HTERT RPE-1 (cell line): ENCODE results near the gene ENKUR.

ENCODE experiments used
- in situ Hi-C: fragments of 300-500 bp; cut with MboI; formaldehyde crosslinking; loops from 4 replicates; pipeline ENCODE4 v1.14.3; 2020; ENCODE audit warnings: low sequenced_read_pairs

The ENKUR gene, protein sequence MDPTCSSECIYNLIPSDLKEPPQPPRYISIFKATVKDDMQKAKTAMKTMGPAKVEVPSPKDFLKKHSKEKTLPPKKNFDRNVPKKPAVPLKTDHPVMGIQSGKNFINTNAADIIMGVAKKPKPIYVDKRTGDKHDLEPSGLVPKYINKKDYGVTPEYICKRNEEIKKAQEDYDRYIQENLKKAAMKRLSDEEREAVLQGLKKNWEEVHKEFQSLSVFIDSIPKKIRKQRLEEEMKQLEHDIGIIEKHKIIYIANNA

GRCh38 chr10:25015828-25016375 is at the start of gene ENKUR:
Gene ENKUR, minus strand, starts transcription at chr10:25016158. Its CDS starts 222 bp downstream, at chr10:25015936.
- in situ Hi-C loops = no loop called here

GRCh38 chr10:25064401-25064800 is 48.4 kb upstream of the ENKUR start:
- in situ Hi-C loops = no loop called here

- in situ Hi-C loops = no loop called here
Observed at GRCh38 chr10:25063644-25064043, 47.7 kb upstream of the ENKUR start.

DNA sequence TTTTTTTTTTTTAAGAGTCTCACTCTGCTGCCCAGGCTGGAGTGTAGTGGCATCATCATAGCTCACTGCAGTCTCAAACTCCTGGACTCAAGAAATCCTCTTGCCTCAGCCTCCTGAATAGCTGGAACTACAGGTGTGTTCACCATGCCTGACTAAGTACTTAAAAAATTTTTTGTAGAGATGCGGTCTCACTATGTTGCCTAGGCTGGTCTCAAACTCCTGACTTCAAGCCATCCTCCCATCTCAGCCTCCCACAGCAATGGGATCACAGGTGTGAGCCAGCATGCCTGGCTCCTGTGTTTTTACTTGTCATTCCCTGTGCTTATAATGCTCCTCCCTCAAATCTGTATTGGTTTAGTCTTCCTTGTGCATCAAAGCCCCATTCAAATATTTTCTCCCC is 47.2 kb upstream of the ENKUR start:
- in situ Hi-C loops = no loop called here

DNA sequence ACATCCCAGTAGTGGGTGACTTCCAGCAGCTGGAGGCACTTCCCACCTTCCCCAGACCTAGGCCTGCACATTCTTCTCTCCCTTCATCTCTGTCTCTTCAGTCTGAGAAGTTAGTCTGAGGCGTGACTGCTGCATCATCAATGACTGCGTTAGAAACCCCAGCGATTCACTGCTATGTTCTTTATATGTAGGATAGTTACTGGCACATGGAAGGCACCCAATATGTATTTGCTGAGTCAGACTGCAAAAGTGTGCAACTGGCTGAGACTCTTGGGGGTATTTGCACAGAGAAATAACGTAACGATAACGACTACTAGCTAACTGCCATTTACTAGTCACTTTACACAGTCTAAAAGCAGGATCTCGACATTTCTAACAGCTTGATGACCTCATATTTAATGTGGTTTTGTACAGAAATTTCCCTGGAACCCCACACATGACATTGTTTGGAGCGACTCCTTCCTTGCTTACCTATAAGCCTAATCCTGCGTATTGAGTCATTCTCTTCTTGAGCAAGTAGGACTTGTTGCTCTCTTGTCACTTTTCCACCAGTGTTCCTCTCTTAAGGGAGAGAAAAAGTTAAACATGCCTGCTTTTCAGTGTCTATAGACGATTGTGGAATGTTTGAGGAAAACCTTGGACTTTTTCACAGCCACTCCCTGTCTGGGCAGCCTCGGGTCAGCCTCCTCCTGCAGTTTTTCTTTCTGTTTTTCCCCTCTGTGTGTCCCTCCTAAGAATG is 45.9 kb upstream of the ENKUR start:
- in situ Hi-C loops = no loop called here

DNA sequence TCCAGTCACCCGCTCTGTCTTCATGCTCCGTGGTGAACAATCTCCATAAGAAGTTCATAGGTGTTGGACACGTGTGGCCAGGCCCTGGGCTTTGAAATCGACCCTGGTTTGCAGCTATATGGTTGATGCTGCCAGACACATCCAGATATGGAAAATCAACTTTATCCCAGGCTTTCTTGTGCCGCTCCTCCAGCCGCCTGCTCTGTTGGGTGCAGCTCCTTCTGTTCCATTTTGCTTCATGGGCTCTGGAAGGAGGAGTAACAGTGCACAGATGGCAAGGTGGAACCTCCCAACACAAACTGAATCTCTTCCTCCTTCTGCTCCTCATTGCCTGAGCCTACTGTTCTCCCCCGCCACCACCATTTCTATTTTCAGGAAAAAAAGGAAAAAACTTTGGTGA is 45.2 kb upstream of the ENKUR start:
- in situ Hi-C loops = no loop called here

DNA sequence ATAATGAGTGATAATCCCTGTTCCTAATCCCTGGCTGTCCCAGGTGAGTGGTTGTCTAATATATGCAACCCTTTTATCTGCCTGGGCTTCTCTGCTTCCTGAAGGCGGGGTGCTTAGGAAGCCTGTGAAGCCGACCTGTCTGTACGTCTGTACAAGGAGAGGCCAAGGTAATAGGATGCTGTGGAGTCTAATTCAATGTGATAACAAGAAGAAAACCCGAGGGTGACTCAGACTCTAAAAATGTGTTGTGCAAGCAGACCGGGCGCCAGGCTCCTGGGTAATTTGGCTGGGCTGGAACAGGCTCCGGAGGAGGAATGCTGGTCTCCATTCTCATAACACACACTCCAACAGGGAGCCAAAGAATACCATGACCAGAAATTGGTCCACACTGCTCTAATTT is 44.0 kb upstream of the ENKUR start:
- in situ Hi-C loops = no loop called here

GRCh38 chr10:25057886-25058285 is 41.9 kb upstream of the ENKUR start:
- in situ Hi-C loops = no loop called here

- in situ Hi-C loops = no loop called here
Observed at GRCh38 chr10:25056726-25057125, 40.8 kb upstream of the ENKUR start.

GRCh38 chr10:25052012-25052411 is 36.1 kb upstream of the ENKUR start:
- in situ Hi-C loops = no loop called here

DNA sequence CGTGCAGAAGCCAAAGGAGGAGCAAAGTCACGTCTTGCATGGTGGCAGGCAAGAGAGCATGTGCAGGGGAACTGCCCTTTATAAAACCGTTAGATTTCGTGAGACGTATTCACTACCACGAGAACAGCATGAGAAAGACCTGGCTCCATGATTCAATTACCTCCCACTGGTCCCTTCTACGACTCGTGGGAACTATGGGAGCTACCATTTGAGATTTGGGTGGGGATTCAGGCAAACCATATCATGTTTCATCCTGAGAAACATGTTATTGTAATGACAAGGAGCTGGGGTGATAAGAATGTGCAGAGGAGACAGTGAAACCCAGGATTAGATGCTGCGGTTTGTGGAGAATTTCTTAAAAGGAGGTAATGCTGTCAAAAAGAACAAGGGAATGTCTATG is 34.4 kb upstream of the ENKUR start:
- in situ Hi-C loops = no loop called here

DNA sequence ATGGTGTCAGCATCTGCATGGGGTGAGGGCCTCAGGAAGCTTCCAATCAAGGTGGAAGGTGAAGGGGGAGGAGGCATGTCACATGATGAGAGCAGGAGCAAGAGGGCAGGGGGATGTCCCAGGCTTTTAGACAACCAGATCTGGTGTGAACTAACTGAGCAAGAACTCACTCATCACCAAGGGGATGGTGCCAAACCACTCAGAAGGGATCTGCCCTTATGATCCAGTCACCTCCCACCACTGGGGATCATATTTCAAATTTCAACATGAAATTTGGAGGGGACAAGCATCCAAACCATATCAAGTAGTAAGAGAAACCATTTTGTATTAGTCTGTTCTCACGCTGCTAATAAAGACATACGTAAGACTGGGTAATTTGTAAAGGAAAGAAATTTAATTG is 34.0 kb upstream of the ENKUR start:
- in situ Hi-C loops = no loop called here

DNA sequence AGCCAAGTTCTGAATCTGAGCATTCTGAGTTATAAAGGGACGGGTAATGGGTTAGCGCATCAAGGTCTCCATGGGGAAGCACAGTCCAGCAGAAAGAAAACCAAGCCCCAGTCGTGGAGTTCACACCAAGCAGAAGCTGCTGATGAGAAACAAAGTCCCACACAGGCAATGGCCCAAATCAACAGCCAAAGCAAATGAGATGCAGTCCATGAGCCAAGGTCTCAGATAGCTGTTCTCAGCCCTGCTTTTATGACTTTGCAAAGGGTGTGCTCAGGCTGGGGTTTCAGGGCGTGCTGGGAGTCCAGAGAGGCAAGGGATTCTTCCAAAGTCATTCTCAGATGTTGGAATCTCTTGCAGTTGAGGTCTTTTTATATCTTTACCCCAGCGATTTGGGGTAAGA is 32.5 kb upstream of the ENKUR start:
- in situ Hi-C loops = no loop called here

- in situ Hi-C loops = no loop called here
Observed at GRCh38 chr10:25047591-25048301, 31.8 kb upstream of the ENKUR start.

DNA sequence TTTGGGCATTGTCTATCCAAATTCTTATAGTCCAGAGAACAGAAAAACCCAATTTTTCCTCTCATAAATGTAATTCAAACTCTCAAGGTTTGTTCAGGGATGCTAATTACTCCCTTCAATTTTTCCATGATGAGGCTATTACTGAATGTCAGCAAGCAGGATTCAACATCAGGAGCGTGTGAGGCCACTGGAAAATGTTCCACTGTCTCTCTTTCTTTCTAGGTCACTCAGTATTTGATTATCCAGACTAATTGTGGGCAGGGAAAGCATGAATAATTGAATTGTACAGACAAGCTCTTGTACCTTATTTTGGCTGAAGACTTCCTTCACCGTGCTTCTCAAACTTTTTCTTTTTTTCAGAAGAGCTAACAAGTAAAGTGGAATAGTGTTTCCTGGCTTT is 31.1 kb upstream of the ENKUR start:
- in situ Hi-C loops = no loop called here

DNA sequence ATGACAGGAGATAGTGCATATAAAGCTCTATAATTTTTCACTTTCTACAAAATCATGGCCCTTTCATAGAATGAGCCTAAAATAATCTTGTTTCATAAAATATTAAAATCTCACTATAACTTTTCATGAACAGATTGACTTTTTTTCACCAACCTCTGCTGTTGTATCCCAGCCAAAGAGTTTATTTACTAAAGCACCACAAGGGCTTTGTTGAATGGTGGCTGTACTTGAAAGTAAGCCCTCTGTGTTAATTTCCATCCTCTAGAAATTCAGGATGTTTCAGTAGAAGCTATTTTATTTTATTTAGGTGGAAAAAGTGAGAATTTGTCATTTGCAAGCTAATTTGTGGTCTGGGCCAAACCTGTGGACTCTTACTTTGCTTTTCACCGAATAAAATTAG is 30.7 kb upstream of the ENKUR start:
- in situ Hi-C loops = no loop called here

DNA sequence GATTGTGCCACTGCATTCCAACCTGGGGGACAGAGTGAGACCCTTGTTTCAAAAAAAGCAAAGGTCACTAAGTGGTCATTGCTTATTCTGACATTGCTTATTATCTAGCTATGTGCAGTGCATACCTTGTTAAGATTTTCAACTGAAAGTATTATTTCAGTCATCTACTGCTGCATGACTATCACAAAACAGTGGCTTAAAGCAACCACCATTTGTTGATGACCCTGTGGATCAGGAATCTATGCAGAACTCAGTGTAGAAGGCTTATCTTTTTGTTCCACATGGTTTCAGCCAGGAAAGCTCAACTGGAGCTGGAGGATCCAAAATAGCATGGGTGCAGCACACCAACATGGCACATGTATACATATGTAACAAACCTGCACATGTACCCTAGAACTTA is 23.6 kb upstream of the ENKUR start:
- in situ Hi-C loops = no loop called here

DNA sequence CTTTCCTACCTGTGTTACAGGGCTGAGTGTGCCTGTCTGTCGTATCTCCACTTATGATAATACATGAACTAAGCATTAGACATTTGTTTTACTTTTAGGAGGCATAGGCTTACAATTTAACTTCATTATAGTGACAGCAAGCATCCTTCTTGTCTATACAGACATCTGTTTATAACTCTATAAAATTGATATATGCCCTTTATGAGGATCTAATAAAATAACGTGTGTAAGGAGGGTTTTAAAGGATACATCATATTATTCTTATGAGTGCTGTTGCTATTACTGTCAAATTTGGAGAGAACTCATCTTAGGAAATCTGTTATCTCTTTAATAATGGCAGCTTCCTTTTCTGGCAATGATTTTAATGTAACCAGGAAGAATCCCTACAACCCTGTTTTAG is 22.4 kb upstream of the ENKUR start:
- in situ Hi-C loops = no loop called here

DNA sequence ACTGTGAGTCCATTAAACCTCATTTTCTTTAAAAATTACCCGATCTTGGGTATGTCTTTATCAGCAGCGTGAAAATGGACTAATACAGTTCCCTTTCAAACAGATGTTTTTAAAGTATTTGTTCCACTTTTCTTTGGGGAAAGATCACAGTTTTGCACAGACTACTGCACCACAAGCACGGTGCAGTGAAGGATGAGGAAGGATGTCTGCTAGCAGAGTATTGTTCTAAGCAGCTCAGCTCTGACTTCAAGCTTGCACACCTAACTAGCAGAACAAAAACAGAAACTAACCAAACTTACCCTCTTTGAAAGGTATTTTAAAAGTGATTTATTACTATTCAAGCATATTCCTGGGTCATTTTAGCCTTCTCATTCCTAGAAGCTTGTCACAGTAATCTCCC is 20.4 kb upstream of the ENKUR start:
- in situ Hi-C loops = no loop called here

DNA sequence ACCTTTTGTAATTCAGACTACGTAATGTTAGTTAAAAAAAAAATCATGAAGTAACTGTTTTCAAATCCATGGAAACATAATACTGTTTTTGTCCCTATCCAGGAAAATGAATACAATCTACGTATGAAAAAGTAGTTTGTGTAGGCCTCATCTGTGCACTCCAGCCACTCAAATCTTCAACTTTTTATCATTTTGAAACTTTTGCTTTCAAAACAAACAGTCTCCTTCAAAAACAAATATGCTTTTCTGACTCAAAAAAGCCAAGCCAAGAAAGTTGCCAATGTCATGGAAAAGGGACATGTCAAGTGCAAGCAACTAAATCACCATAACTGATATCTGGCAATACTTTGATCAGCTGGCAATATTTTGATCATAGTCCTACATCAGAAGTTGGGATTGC is 13.6 kb upstream of the ENKUR start:
- in situ Hi-C loops = no loop called here

DNA sequence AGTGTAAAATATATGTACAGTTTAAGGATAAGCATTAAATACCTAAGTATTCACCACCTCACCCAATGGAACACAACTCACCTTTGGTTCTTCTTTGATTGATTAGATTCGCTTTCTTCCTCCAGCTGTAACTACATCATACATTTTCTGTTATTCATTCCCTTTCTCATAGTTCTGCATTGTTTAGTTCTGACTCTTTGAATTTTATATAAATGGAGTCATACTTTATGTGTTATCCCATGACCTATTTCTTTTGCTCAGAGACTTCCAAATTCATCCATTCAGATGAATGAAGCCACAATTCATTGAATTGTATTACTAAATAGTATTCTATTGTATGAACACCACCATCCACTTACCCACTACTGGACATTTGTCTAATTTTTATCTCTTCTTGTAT is 12.8 kb upstream of the ENKUR start:
- in situ Hi-C loops = no loop called here

- in situ Hi-C loops = no loop called here
Observed at GRCh38 chr10:25026463-25026862, 10.5 kb upstream of the ENKUR start.
